GM04503 (cell line): ENCODE data around the gene SMC3.

Experiments
- DNase-seq: peaks from one replicate; pipeline ENCODE4 v3.0.0-alpha.2; 2012; ENCODE audit warnings: low read depth

The SMC3 gene

GRCh38 chr10:110546077-110546476 lies 21.4 kb upstream of the SMC3 start:
- DNase-seq, result no peak

- no peak for DNase-seq
Measured at GRCh38 chr10:110546499-110547110, 20.9 kb upstream of the SMC3 start.

- no peak for DNase-seq
Measured at GRCh38 chr10:110547139-110547761, 20.2 kb upstream of the SMC3 start.

- no peak for DNase-seq
Measured at GRCh38 chr10:110548002-110548401, 19.5 kb upstream of the SMC3 start.

GRCh38 chr10:110549211-110549610 lies 18.3 kb upstream of the SMC3 start:
- DNase-seq, result no peak

GRCh38 chr10:110553905-110554304 lies 13.6 kb upstream of the SMC3 start:
- no peak for DNase-seq

GRCh38 chr10:110556296-110556695 lies 11.2 kb upstream of the SMC3 start:
- no peak for DNase-seq

GRCh38 chr10:110556969-110557601 lies 10.4 kb upstream of the SMC3 start:
- no peak for DNase-seq

GRCh38 chr10:110558041-110558440 lies 9.5 kb upstream of the SMC3 start:
- no peak for DNase-seq

- DNase-seq, result no peak
Measured at GRCh38 chr10:110560012-110560411, 7.5 kb upstream of the SMC3 start.

- DNase-seq, result no peak
Measured at GRCh38 chr10:110561292-110561691, 6.2 kb upstream of the SMC3 start.

GRCh38 chr10:110562348-110562747 lies 5.1 kb upstream of the SMC3 start:
- DNase-seq, result no peak

- no peak for DNase-seq
Measured at GRCh38 chr10:110563132-110563531, 4.4 kb upstream of the SMC3 start.

- DNase-seq, result no peak
Measured at GRCh38 chr10:110566472-110567200, 859 bp upstream of the SMC3 start.

- no peak for DNase-seq
Measured at GRCh38 chr10:110568055-110568735, 700 bp downstream of the SMC3 start.

GRCh38 chr10:110569122-110569521 lies 1.6 kb downstream of the SMC3 start:
- DNase-seq, result no peak

GRCh38 chr10:110569736-110570135 lies 2.2 kb downstream of the SMC3 start:
- DNase-seq, result no peak

GRCh38 chr10:110571093-110571743 lies 3.7 kb downstream of the SMC3 start:
- no peak for DNase-seq

GRCh38 chr10:110572862-110573261 lies 5.4 kb downstream of the SMC3 start:
- no peak for DNase-seq

GRCh38 chr10:110574420-110574819 lies 6.9 kb downstream of the SMC3 start:
- no peak for DNase-seq

- DNase-seq, result peak; percentile 39
Measured at GRCh38 chr10:110576220-110576619, 8.7 kb downstream of the SMC3 start.

GRCh38 chr10:110577056-110577455 lies 9.6 kb downstream of the SMC3 start:
- DNase-seq, result no peak
